ENCODE measurements around the gene GTF2H1. TPM values are rescaled to one million over a fixed set of nuclear protein-coding genes. Genes with fewer than 3 reads are reported as not detected.

Gene GTF2H1
- total and polyA plus RNA-seq, 4 donors: 35.6 to 53.3 (median 38.7) TPM

GRCh38 chr11:18313965-18314763, 8.2 kb upstream of the GTF2H1 start:
- DNase-seq (peak in 1 of 2 donors; percentile 45), ATAC-seq (ENCODE audit: low FRiP score) (peak; percentile 30)
- H3K9me3 ChIP-seq (ENCODE audit: control insufficient read depth, low read length): no peaks in the 10 kb centered on the region
- H3K27me3 ChIP-seq (ENCODE audit: control insufficient read depth in 1 of 2, insufficient read depth in 2 of 2, low read length in 1 of 2): no peaks in the 10 kb centered on the region
- peak overlapping the region; percentile 18 to 79 for H3K27ac ChIP-seq (ENCODE audit: low read depth in 1 of 2, low read length in 2 of 2)
- no peak overlapping the region for H3K4me3 ChIP-seq (ENCODE audit: low read length in 2 of 2)
- H3K36me3 ChIP-seq (ENCODE audit: control insufficient read depth in 1 of 2, insufficient read depth in 2 of 2, low read length in 1 of 2): peaks cover 0 to 2% of the 10 kb centered on the region in 2 donors
- peaks cover 6% of the 10 kb centered on the region in 2 donors for H3K4me1 ChIP-seq (ENCODE audit: control insufficient read depth in 1 of 2, insufficient read depth in 2 of 2, low read length in 2 of 2)
- intact Hi-C loops (cut with DNase I): loop anchor here in 1 of 2 donors (1.0 to 2.0 kb wide), 2 partner anchors 8 to 81 kb away; partner anchors contain the start of genes GTF2H1, HPS5 and LDHA
- 71 to 74% methylated on average over 10 of the region's 10 CpGs for WGBS, 2 donors

- intact Hi-C loops (cut with DNase I): no loop called here
- Histone ChIP-seq H3K27ac (ENCODE audit: low read depth in 1 of 2, low read length in 2 of 2) (peak overlapping the region; percentile 57 to 79), H3K4me3 (ENCODE audit: low read length in 2 of 2) (no peak overlapping the region), H3K4me1 (ENCODE audit: control insufficient read depth in 1 of 2, insufficient read depth in 2 of 2, low read length in 2 of 2) (peaks cover 6% of the 10 kb centered on the region in 2 donors), H3K36me3 (ENCODE audit: control insufficient read depth in 1 of 2, insufficient read depth in 2 of 2, low read length in 1 of 2) (no peaks in the 10 kb centered on the region), H3K27me3 (ENCODE audit: control insufficient read depth in 1 of 2, insufficient read depth in 2 of 2, low read length in 1 of 2) (no peaks in the 10 kb centered on the region), H3K9me3 (ENCODE audit: control insufficient read depth, low read length) (no peaks in the 10 kb centered on the region)
- ATAC-seq (ENCODE audit: low FRiP score) (no peak), DNase-seq (no peak)
- 56 to 60% methylated on average over 9 of the region's 9 CpGs for WGBS, 2 donors
These were observed 7.4 kb upstream of the GTF2H1 start for GRCh38 chr11:18314784-18315523.

- Histone ChIP-seq H3K4me1 (ENCODE audit: control insufficient read depth in 1 of 2, insufficient read depth in 2 of 2, low read length in 2 of 2) (peaks cover 6% of the 10 kb centered on the region in 2 donors), H3K27ac (ENCODE audit: low read depth in 1 of 2, low read length in 2 of 2) (peak overlapping the region; percentile 12 to 62), H3K9me3 (ENCODE audit: control insufficient read depth, low read length) (no peaks in the 10 kb centered on the region), H3K36me3 (ENCODE audit: control insufficient read depth in 1 of 2, insufficient read depth in 2 of 2, low read length in 1 of 2) (no peaks in the 10 kb centered on the region), H3K4me3 (ENCODE audit: low read length in 2 of 2) (no peak overlapping the region), H3K27me3 (ENCODE audit: control insufficient read depth in 1 of 2, insufficient read depth in 2 of 2, low read length in 1 of 2) (no peaks in the 10 kb centered on the region)
- no peak for ATAC-seq (ENCODE audit: low FRiP score)
- 96% methylated on average over 2 of the region's 2 CpGs for WGBS, 2 donors
- no peak for DNase-seq
- intact Hi-C loops (cut with DNase I): no loop called here
These were observed 6.5 kb upstream of the GTF2H1 start for GRCh38 chr11:18315893-18316292.

- no peak for DNase-seq
- Histone ChIP-seq H3K4me3 (ENCODE audit: low read length in 2 of 2) (no peak overlapping the region), H3K27ac (ENCODE audit: low read depth in 1 of 2, low read length in 2 of 2) (no peak overlapping the region), H3K9me3 (ENCODE audit: control insufficient read depth, low read length) (no peaks in the 10 kb centered on the region), H3K27me3 (ENCODE audit: control insufficient read depth in 1 of 2, insufficient read depth in 2 of 2, low read length in 1 of 2) (no peaks in the 10 kb centered on the region), H3K4me1 (ENCODE audit: control insufficient read depth in 1 of 2, insufficient read depth in 2 of 2, low read length in 2 of 2) (peaks cover 5 to 6% of the 10 kb centered on the region in 2 donors), H3K36me3 (ENCODE audit: control insufficient read depth in 1 of 2, insufficient read depth in 2 of 2, low read length in 1 of 2) (no peaks in the 10 kb centered on the region)
- ATAC-seq (ENCODE audit: low FRiP score): no peak
- intact Hi-C loops (cut with DNase I): no loop called here
- WGBS, 2 donors: 93 to 94% methylated on average over 4 of the region's 4 CpGs
These were observed 4.8 kb upstream of the GTF2H1 start for GRCh38 chr11:18317551-18317950.

DNA sequence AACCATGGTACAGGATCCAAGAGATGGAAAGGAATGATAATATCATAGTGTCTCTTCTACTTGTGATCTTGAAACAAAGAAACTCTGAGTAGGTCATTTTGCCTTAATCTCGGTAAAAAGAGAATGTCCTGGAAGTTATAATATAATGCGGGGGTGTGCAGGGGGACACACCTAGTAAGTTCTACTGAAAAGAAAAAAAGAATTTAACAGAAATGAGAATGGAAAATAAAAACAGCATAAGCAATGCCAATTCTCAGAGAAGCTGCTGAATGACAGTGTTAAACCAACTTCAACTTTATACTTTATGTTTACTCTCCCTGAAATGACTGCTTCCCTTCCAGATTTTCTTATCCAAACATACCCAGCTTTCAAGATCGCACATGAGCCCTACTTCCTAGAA, 2.5 kb upstream of the GTF2H1 start:
- peak overlapping the region in 1 of 2 donors; percentile 31 for H3K27ac ChIP-seq (ENCODE audit: low read depth in 1 of 2, low read length in 2 of 2)

GRCh38 chr11:18320617-18321016, 1.8 kb upstream of the GTF2H1 start:
- H3K4me3 ChIP-seq (ENCODE audit: low read length in 2 of 2): peak overlapping the region in 1 of 2 donors; percentile 64
- DNase-seq (no peak), ATAC-seq (ENCODE audit: low FRiP score) (no peak)
- intact Hi-C loops (cut with DNase I): loop anchor here (5.0 to 10.0 kb wide), 2 partner anchors 77 to 294 kb away; no protein-coding TSS in a partner anchor
- no peaks in the 10 kb centered on the region for H3K27me3 ChIP-seq (ENCODE audit: control insufficient read depth in 1 of 2, insufficient read depth in 2 of 2, low read length in 1 of 2)
- no peaks in the 10 kb centered on the region for H3K36me3 ChIP-seq (ENCODE audit: control insufficient read depth in 1 of 2, insufficient read depth in 2 of 2, low read length in 1 of 2)
- H3K9me3 ChIP-seq (ENCODE audit: control insufficient read depth, low read length): no peaks in the 10 kb centered on the region
- no peak overlapping the region for H3K27ac ChIP-seq (ENCODE audit: low read depth in 1 of 2, low read length in 2 of 2)
- peaks cover 2 to 19% of the 10 kb centered on the region in 2 donors for H3K4me1 ChIP-seq (ENCODE audit: control insufficient read depth in 1 of 2, insufficient read depth in 2 of 2, low read length in 2 of 2)

More for the DNA sequence above, 2.5 kb upstream of the GTF2H1 start:
- H3K4me1 ChIP-seq (ENCODE audit: control insufficient read depth in 1 of 2, insufficient read depth in 2 of 2, low read length in 2 of 2): peaks cover 4 to 16% of the 10 kb centered on the region in 2 donors
- H3K36me3 ChIP-seq (ENCODE audit: control insufficient read depth in 1 of 2, insufficient read depth in 2 of 2, low read length in 1 of 2): no peaks in the 10 kb centered on the region
- 58 to 72% methylated on average over 3 of the region's 3 CpGs for WGBS, 2 donors
- H3K4me3 ChIP-seq (ENCODE audit: low read length in 2 of 2): no peak overlapping the region
- no peaks in the 10 kb centered on the region for H3K27me3 ChIP-seq (ENCODE audit: control insufficient read depth in 1 of 2, insufficient read depth in 2 of 2, low read length in 1 of 2)
- H3K9me3 ChIP-seq (ENCODE audit: control insufficient read depth, low read length): no peaks in the 10 kb centered on the region
- ATAC-seq (ENCODE audit: low FRiP score) (no peak), DNase-seq (no peak)
- intact Hi-C loops (cut with DNase I): loop anchor here (5.0 to 10.0 kb wide), 2 partner anchors 77 to 295 kb away; no protein-coding TSS in a partner anchor

- DNase-seq (no peak), ATAC-seq (ENCODE audit: low FRiP score) (no peak)
- H3K27me3 ChIP-seq (ENCODE audit: control insufficient read depth in 1 of 2, insufficient read depth in 2 of 2, low read length in 1 of 2): no peaks in the 10 kb centered on the region
- H3K36me3 ChIP-seq (ENCODE audit: control insufficient read depth in 1 of 2, insufficient read depth in 2 of 2, low read length in 1 of 2): no peaks in the 10 kb centered on the region
- peaks cover 2 to 19% of the 10 kb centered on the region in 2 donors for H3K4me1 ChIP-seq (ENCODE audit: control insufficient read depth in 1 of 2, insufficient read depth in 2 of 2, low read length in 2 of 2)
- 2 to 3% methylated on average over 4 of the region's 4 CpGs for WGBS, 2 donors
- H3K4me3 ChIP-seq (ENCODE audit: low read length in 2 of 2): peak overlapping the region; percentile 64 to 86
- intact Hi-C loops (cut with DNase I): loop anchor here (5.0 to 10.0 kb wide), 2 partner anchors 76 to 293 kb away; no protein-coding TSS in a partner anchor
- H3K9me3 ChIP-seq (ENCODE audit: control insufficient read depth, low read length): no peaks in the 10 kb centered on the region
- H3K27ac ChIP-seq (ENCODE audit: low read depth in 1 of 2, low read length in 2 of 2): peak overlapping the region; percentile 37 to 83
These were observed 794 bp upstream of the GTF2H1 start for GRCh38 chr11:18321578-18321968.

GRCh38 chr11:18322818-18323570, 627 bp downstream of the GTF2H1 start:
- intact Hi-C loops (cut with DNase I): loop anchor here (1.0 to 10.0 kb wide), 4 partner anchors 10 to 292 kb away; partner anchors contain the start of gene LDHA (in 1 of the 2)
- Histone ChIP-seq H3K4me1 (ENCODE audit: control insufficient read depth in 1 of 2, insufficient read depth in 2 of 2, low read length in 2 of 2) (peaks cover 2 to 19% of the 10 kb centered on the region in 2 donors), H3K4me3 (ENCODE audit: low read length in 2 of 2) (peak overlapping the region; percentile 29 to 64), H3K27me3 (ENCODE audit: control insufficient read depth in 1 of 2, insufficient read depth in 2 of 2, low read length in 1 of 2) (no peaks in the 10 kb centered on the region), H3K9me3 (ENCODE audit: control insufficient read depth, low read length) (no peaks in the 10 kb centered on the region), H3K36me3 (ENCODE audit: control insufficient read depth in 1 of 2, insufficient read depth in 2 of 2, low read length in 1 of 2) (no peaks in the 10 kb centered on the region), H3K27ac (ENCODE audit: low read depth in 1 of 2, low read length in 2 of 2) (peak overlapping the region; percentile 63 to 76)
- DNase-seq (no peak), ATAC-seq (ENCODE audit: low FRiP score) (no peak)
- 11 to 12% methylated on average over 18 of the region's 18 CpGs for WGBS, 2 donors
